ENCODE measurements around the gene KY.

DNA sequence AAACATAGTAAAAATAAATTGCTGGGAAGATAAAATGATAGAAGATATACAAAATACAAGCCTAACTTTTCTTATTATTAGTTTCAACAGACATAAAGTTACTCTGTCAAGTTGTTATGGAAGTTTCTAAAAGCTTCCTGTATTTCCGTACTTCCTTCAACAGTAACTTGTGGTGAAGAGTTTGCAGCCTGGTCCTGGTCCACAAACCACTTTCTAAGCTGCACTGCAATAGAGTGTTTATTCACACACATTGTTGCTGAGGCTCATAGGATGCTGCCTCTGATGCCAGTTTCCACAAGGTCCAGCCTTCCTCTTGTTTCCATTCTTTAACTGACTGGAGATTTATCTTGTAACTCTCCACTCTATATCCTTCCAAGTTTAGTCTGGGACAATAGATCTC is 39.4 kb upstream of the KY start:
- TF ChIP-seq, protein P1, sequence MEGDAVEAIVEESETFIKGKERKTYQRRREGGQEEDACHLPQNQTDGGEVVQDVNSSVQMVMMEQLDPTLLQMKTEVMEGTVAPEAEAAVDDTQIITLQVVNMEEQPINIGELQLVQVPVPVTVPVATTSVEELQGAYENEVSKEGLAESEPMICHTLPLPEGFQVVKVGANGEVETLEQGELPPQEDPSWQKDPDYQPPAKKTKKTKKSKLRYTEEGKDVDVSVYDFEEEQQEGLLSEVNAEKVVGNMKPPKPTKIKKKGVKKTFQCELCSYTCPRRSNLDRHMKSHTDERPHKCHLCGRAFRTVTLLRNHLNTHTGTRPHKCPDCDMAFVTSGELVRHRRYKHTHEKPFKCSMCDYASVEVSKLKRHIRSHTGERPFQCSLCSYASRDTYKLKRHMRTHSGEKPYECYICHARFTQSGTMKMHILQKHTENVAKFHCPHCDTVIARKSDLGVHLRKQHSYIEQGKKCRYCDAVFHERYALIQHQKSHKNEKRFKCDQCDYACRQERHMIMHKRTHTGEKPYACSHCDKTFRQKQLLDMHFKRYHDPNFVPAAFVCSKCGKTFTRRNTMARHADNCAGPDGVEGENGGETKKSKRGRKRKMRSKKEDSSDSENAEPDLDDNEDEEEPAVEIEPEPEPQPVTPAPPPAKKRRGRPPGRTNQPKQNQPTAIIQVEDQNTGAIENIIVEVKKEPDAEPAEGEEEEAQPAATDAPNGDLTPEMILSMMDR (IDR thresholded peaks at IDR 0.05), result no peak
- TF ChIP-seq POLR2A (IDR thresholded peaks at IDR 0.05), result no peak
- no peak for TF ChIP-seq POLR2AphosphoS5 (IDR thresholded peaks at IDR 0.05)

Data from breast epithelium (tissue), 3 donors.